ENCODE measurements around the gene EEF2. TPM values are rescaled to one million over a fixed set of nuclear protein-coding genes. Genes with fewer than 3 reads are reported as not detected.
"Not testable (repeated sequence)": the region's sequence is repeated elsewhere in the genome, so short reads cannot be mapped to it uniquely, and the experiment has no call there.

The EEF2 gene
- total RNA-seq, 3 donors from 2014 or later = 1,628 to 2,598 (median 1,993) TPM

GRCh38 chr19:4012092-4012974, 27.1 kb upstream of the EEF2 start:
- peak overlapping the region in 1 of 3 donors; percentile 4 for H3K4me3 ChIP-seq
- no peaks in the 10 kb centered on the region for H3K27me3 ChIP-seq
- H3K27ac ChIP-seq = peak overlapping the region; percentile 74 to 76
- intact Hi-C loops (cut with DNase I; ENCODE audit: low total_unique reads) = no loop called here
- TF ChIP-seq CTCF (IDR thresholded peaks at IDR 0.05) (no peak), POLR2A (IDR thresholded peaks at IDR 0.05) (no peak), POLR2AphosphoS5 (IDR thresholded peaks at IDR 0.05) (no peak)
- peaks cover 13 to 41% of the 10 kb centered on the region in 2 donors for H3K4me1 ChIP-seq
- H3K36me3 ChIP-seq = no peaks in the 10 kb centered on the region
- H3K9me3 ChIP-seq = no peaks in the 10 kb centered on the region
- peak; percentile 55 to 76 for DNase-seq (ENCODE audit: low spot score in 2 of 2)

- DNase-seq (ENCODE audit: low spot score in 2 of 2); H3K27ac ChIP-seq; H3K4me3 ChIP-seq; intact Hi-C loops (cut with DNase I; ENCODE audit: low total_unique reads); H3K27me3 ChIP-seq; H3K9me3 ChIP-seq; H3K36me3 ChIP-seq: not testable (repeated sequence)
- peaks cover 13 to 41% of the 10 kb centered on the region in 2 donors for H3K4me1 ChIP-seq
Observed at GRCh38 chr19:4011430-4011829, 26.2 kb upstream of the EEF2 start.

- peaks cover 13 to 36% of the 10 kb centered on the region in 2 donors for H3K4me1 ChIP-seq
Observed at GRCh38 chr19:4010808-4011110, 25.5 kb upstream of the EEF2 start.

GRCh38 chr19:4009990-4010807, 24.9 kb upstream of the EEF2 start:
- Histone ChIP-seq H3K36me3 (no peaks in the 10 kb centered on the region), H3K9me3 (no peaks in the 10 kb centered on the region), H3K27ac (peak overlapping the region; percentile 16 to 36), H3K4me1 (peaks cover 7 to 32% of the 10 kb centered on the region in 2 donors), H3K27me3 (no peaks in the 10 kb centered on the region), H3K4me3 (peak overlapping the region in 1 of 3 donors; percentile 1)
- intact Hi-C loops (cut with DNase I; ENCODE audit: low total_unique reads) = no loop called here
- DNase-seq (ENCODE audit: low spot score in 2 of 2) = no peak
- TF ChIP-seq POLR2AphosphoS5 (IDR thresholded peaks at IDR 0.05) (no peak), POLR2A (IDR thresholded peaks at IDR 0.05) (no peak), CTCF (IDR thresholded peaks at IDR 0.05) (no peak)

More at GRCh38 chr19:4010808-4011110, 25.5 kb upstream of the EEF2 start:
- intact Hi-C loops (cut with DNase I; ENCODE audit: low total_unique reads) = no loop called here
- H3K36me3 ChIP-seq = no peaks in the 10 kb centered on the region
- H3K9me3 ChIP-seq = no peaks in the 10 kb centered on the region
- TF ChIP-seq POLR2A (IDR thresholded peaks at IDR 0.05) (no peak), CTCF (IDR thresholded peaks at IDR 0.05) (no peak), POLR2AphosphoS5 (IDR thresholded peaks at IDR 0.05) (no peak)
- no peak overlapping the region for H3K4me3 ChIP-seq
- peak overlapping the region in 1 of 2 donors; percentile 16 for H3K27ac ChIP-seq
- no peak for DNase-seq (ENCODE audit: low spot score in 2 of 2)
- no peaks in the 10 kb centered on the region for H3K27me3 ChIP-seq

GRCh38 chr19:4007836-4008539, 22.7 kb upstream of the EEF2 start:
- TF ChIP-seq POLR2AphosphoS5 (IDR thresholded peaks at IDR 0.05) (no peak), CTCF (IDR thresholded peaks at IDR 0.05) (no peak)
- H3K4me3 ChIP-seq = peak overlapping the region; percentile 97 to 98 (median 97)
- H3K4me1 ChIP-seq = peaks cover 4 to 22% of the 10 kb centered on the region in 2 donors
- H3K9me3 ChIP-seq = no peaks in the 10 kb centered on the region
- peak overlapping the region; percentile 90 to 93 for H3K27ac ChIP-seq
- DNase-seq (ENCODE audit: low spot score in 2 of 2) = peak in 1 of 2 donors; percentile 30
- H3K36me3 ChIP-seq = no peaks in the 10 kb centered on the region
- H3K27me3 ChIP-seq = no peaks in the 10 kb centered on the region
- intact Hi-C loops (cut with DNase I; ENCODE audit: low total_unique reads) = no loop called here
